DOHH2 (cell line): ENCODE data around the gene FMNL2.

Experiments used
- EZH2phosphoT487 ChIP-seq: fragments of 200-600 bp; sonication (generic); IDR thresholded peaks from 2 replicates; pipeline ENCODE4 v1.6.1; 2017; ENCODE audit warnings: borderline replicate concordance, mild to moderate bottlenecking, antibody characterized with exemption, low read length, moderate library complexity, mixed read lengths
- TF ChIP-seq, protein P1 (sequence below): fragments of 200-600 bp; sonication (generic); IDR thresholded peaks from one replicate; pipeline ENCODE4 v1.5.1; 2014; ENCODE audit warnings: antibody characterized with exemption, mild to moderate bottlenecking, low read depth, low read length; ENCODE audit not compliant: poor library complexity, severe bottlenecking

DNA sequence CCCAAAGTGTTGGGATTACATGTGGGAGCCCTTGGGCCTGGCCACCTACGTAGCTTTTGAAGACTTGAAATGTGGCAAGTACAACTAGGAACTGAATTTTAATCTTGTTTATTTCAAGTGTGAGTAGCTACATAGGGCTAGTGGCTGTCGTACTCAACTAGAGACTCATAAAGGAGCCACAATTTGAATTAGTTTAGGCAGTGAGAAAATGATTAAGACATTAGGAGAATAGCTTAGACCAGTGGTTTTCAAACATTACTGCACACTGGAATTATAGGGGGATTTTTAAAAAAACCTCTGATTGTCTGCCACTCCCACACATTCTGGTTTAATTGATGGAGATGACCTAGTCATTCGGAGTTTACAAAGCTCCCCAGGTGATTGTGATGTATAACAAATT lies 127.1 kb downstream of the FMNL2 start:
- TF ChIP-seq, protein P1, sequence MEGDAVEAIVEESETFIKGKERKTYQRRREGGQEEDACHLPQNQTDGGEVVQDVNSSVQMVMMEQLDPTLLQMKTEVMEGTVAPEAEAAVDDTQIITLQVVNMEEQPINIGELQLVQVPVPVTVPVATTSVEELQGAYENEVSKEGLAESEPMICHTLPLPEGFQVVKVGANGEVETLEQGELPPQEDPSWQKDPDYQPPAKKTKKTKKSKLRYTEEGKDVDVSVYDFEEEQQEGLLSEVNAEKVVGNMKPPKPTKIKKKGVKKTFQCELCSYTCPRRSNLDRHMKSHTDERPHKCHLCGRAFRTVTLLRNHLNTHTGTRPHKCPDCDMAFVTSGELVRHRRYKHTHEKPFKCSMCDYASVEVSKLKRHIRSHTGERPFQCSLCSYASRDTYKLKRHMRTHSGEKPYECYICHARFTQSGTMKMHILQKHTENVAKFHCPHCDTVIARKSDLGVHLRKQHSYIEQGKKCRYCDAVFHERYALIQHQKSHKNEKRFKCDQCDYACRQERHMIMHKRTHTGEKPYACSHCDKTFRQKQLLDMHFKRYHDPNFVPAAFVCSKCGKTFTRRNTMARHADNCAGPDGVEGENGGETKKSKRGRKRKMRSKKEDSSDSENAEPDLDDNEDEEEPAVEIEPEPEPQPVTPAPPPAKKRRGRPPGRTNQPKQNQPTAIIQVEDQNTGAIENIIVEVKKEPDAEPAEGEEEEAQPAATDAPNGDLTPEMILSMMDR = no peak
- TF ChIP-seq EZH2phosphoT487 = no peak
